Activated B cell treated with CpG ODN at 0.5 μM for 24 hours (primary cell): ENCODE data around the gene RHBDL3. TPM values are rescaled to one million over a fixed set of nuclear protein-coding genes. Genes with fewer than 3 reads are reported as not detected.
A peak's percentile ranks its signal among the peaks of the same experiment; 100 is the strongest.

ENCODE experiments used
- ATAC-seq: fragments of 200-7000 bp; cut with Tn5 transposase; one replicate; pipeline ENCODE4 v1.10.0; 2021; ENCODE audit warnings: low read depth, mild to moderate bottlenecking, moderate library complexity
- CTCF ChIA-PET: fragments of 350-600 bp; sonication (Branson Sonifier 250); formaldehyde crosslinking; loops from one replicate; lab custom pipeline; 2021; ENCODE audit warnings: antibody characterized with exemption; lab: Charles Lee
- POLR2A ChIA-PET: fragments of 350-600 bp; sonication (Branson Sonifier 250); formaldehyde crosslinking; loops from one replicate; lab custom pipeline; 2021; ENCODE audit warnings: antibody characterized with exemption; lab: Charles Lee
- DNase-seq: peaks from one replicate; pipeline ENCODE4 v3.0.0; 2022
- H3K27ac Mint-ChIP-seq: one replicate; pipeline ENCODE4 v1.8.0; 2020; ENCODE audit warnings: mixed read lengths
- H3K27me3 Mint-ChIP-seq: one replicate; pipeline ENCODE4 v1.8.0; 2021; ENCODE audit warnings: mixed read lengths
- H3K36me3 Mint-ChIP-seq: one replicate; pipeline ENCODE4 v1.8.0; 2021; ENCODE audit warnings: low read depth, mixed read lengths
- H3K4me1 Mint-ChIP-seq: one replicate; pipeline ENCODE4 v1.8.0; 2021; ENCODE audit warnings: mixed read lengths
- H3K4me3 Mint-ChIP-seq: one replicate; pipeline ENCODE4 v1.8.0; 2020; ENCODE audit warnings: mild to moderate bottlenecking, mixed read lengths
- H3K9me3 Mint-ChIP-seq: one replicate; pipeline ENCODE4 v1.8.0; 2020; ENCODE audit warnings: mixed read lengths
- CTCF ChIP-seq: fragments of 200-600 bp; IDR thresholded peaks from one replicate; pipeline ENCODE4 v1.8.0; 2022; ENCODE audit warnings: antibody characterized with exemption, mild to moderate bottlenecking
- intact Hi-C: fragments of 100-400 bp; cut with micrococcal nuclease; formaldehyde crosslinking; loops from one replicate; pipeline ENCODE4 v1.15.1; 2024
- total RNA-seq: library from RNA; stranded (reverse); gene quantifications from 2 replicates; pipeline ENCODE4 v1.2.3, GENCODE V29; 2022

Gene RHBDL3
- total RNA-seq, 1 donor from 2014 or later = 0.20 TPM

- Mint-ChIP-seq H3K27ac (no peak overlapping the region), H3K9me3 (no peaks in the 10 kb centered on the region), H3K4me3 (no peak overlapping the region), H3K36me3 (no peaks in the 10 kb centered on the region), H3K27me3 (peaks cover 50% of the 10 kb centered on the region), H3K4me1 (peaks cover 24% of the 10 kb centered on the region)
- POLR2A ChIA-PET = no interaction called here
- CTCF ChIA-PET = interaction anchor here (1.4 kb wide), 1 partner anchor 16 kb away, joined by 3 read pairs; no protein-coding TSS in a partner anchor
- no peak for DNase-seq
- intact Hi-C loops = no loop called here
- TF ChIP-seq CTCF = no peak
- no peak for ATAC-seq
These were observed 6.2 kb downstream of the RHBDL3 start for GRCh38 chr17:32271844-32272243.

- ChIA-PET CTCF (no interaction called here), POLR2A (no interaction called here)
- Mint-ChIP-seq H3K4me3 (no peak overlapping the region), H3K27me3 (peaks cover 36% of the 10 kb centered on the region), H3K36me3 (no peaks in the 10 kb centered on the region), H3K4me1 (peaks cover 10% of the 10 kb centered on the region), H3K27ac (no peak overlapping the region), H3K9me3 (no peaks in the 10 kb centered on the region)
- intact Hi-C loops = no loop called here
- no peak for ATAC-seq
- no peak for DNase-seq
- TF ChIP-seq CTCF = no peak
These were observed 8.5 kb downstream of the RHBDL3 start for GRCh38 chr17:32274101-32274500.

GRCh38 chr17:32274643-32275042, 9.0 kb downstream of the RHBDL3 start:
- ChIA-PET CTCF (no interaction called here), POLR2A (no interaction called here)
- ATAC-seq (no peak), DNase-seq (no peak)
- intact Hi-C loops = no loop called here
- Mint-ChIP-seq H3K4me3 (no peak overlapping the region), H3K36me3 (no peaks in the 10 kb centered on the region), H3K27me3 (peaks cover 35% of the 10 kb centered on the region), H3K4me1 (peaks cover 10% of the 10 kb centered on the region), H3K27ac (no peak overlapping the region), H3K9me3 (no peaks in the 10 kb centered on the region)
- no peak for TF ChIP-seq CTCF

GRCh38 chr17:32275060-32276042, 9.7 kb downstream of the RHBDL3 start:
- DNase-seq = no peak
- intact Hi-C loops = no loop called here
- TF ChIP-seq CTCF = no peak
- Mint-ChIP-seq H3K27me3 (peaks cover 36% of the 10 kb centered on the region), H3K9me3 (no peaks in the 10 kb centered on the region), H3K36me3 (no peaks in the 10 kb centered on the region), H3K27ac (no peak overlapping the region), H3K4me3 (no peak overlapping the region), H3K4me1 (peaks cover 10% of the 10 kb centered on the region)
- ChIA-PET POLR2A (no interaction called here), CTCF (interaction anchor here (1.0 kb wide), 1 partner anchor 44 kb away, joined by 3 read pairs; no protein-coding TSS in a partner anchor)
- ATAC-seq = peak; percentile 81

- no peaks in the 10 kb centered on the region for H3K36me3 Mint-ChIP-seq
- no peaks in the 10 kb centered on the region for H3K9me3 Mint-ChIP-seq
- ATAC-seq (peak; percentile 53), DNase-seq (no peak)
- H3K27ac Mint-ChIP-seq = peak overlapping the region; percentile 54
- ChIA-PET CTCF (interaction anchor here (1.0 kb wide), 1 partner anchor 43 kb away, joined by 3 read pairs; no protein-coding TSS in a partner anchor), POLR2A (no interaction called here)
- peaks cover 10% of the 10 kb centered on the region for H3K4me1 Mint-ChIP-seq
- H3K4me3 Mint-ChIP-seq = no peak overlapping the region
- TF ChIP-seq CTCF = no peak
- intact Hi-C loops = no loop called here
- H3K27me3 Mint-ChIP-seq = peaks cover 33% of the 10 kb centered on the region
These were observed 10.6 kb downstream of the RHBDL3 start for GRCh38 chr17:32276171-32276601.
